ENCODE data around the gene NSG2. TPM values are rescaled to one million over a fixed set of nuclear protein-coding genes. Genes with fewer than 3 reads are reported as not detected.

NSG2 gene
- total RNA-seq, 1 donor from 2014 or later, result 7.1 TPM

- DNase-seq (ENCODE audit: extremely low spot score in 2 of 2), result no peak
- TF ChIP-seq CTCF (IDR thresholded peaks at IDR 0.05) (no peak), POLR2AphosphoS5 (IDR thresholded peaks at IDR 0.05; ENCODE audit: insufficient read depth in 1 of 2, low read depth in 1 of 2) (no peak), POLR2A (IDR thresholded peaks at IDR 0.05) (no peak)
- Histone ChIP-seq H3K9me3 (no peaks in the 10 kb centered on the region), H3K27ac (no peak overlapping the region), H3K4me3 (no peak overlapping the region), H3K4me1 (no peaks in the 10 kb centered on the region), H3K27me3 (no peaks in the 10 kb centered on the region), H3K36me3 (no peaks in the 10 kb centered on the region)
- intact Hi-C loops (cut with DNase I), result no loop called here
These were observed 32.9 kb downstream of the NSG2 start for GRCh38 chr5:174078416-174078815.

GRCh38 chr5:174082286-174082685, 36.8 kb downstream of the NSG2 start:
- TF ChIP-seq POLR2AphosphoS5 (IDR thresholded peaks at IDR 0.05; ENCODE audit: insufficient read depth in 1 of 2, low read depth in 1 of 2), result no peak
- TF ChIP-seq POLR2A (IDR thresholded peaks at IDR 0.05), result no peak
- TF ChIP-seq CTCF (IDR thresholded peaks at IDR 0.05), result no peak
- H3K9me3 ChIP-seq, result no peaks in the 10 kb centered on the region
- no peak for DNase-seq (ENCODE audit: extremely low spot score in 2 of 2)
- H3K36me3 ChIP-seq, result no peaks in the 10 kb centered on the region
- no peaks in the 10 kb centered on the region for H3K27me3 ChIP-seq
- H3K4me1 ChIP-seq, result no peaks in the 10 kb centered on the region
- intact Hi-C loops (cut with DNase I), result no loop called here
- no peak overlapping the region for H3K4me3 ChIP-seq
- H3K27ac ChIP-seq, result no peak overlapping the region

GRCh38 chr5:174083056-174083827, 37.7 kb downstream of the NSG2 start:
- Histone ChIP-seq H3K4me3 (no peak overlapping the region), H3K27ac (no peak overlapping the region), H3K4me1 (no peaks in the 10 kb centered on the region), H3K36me3 (no peaks in the 10 kb centered on the region), H3K9me3 (no peaks in the 10 kb centered on the region), H3K27me3 (no peaks in the 10 kb centered on the region)
- TF ChIP-seq POLR2AphosphoS5 (IDR thresholded peaks at IDR 0.05; ENCODE audit: insufficient read depth in 1 of 2, low read depth in 1 of 2), result no peak
- no peak for TF ChIP-seq POLR2A (IDR thresholded peaks at IDR 0.05)
- TF ChIP-seq CTCF (IDR thresholded peaks at IDR 0.05), result no peak
- no peak for DNase-seq (ENCODE audit: extremely low spot score in 2 of 2)
- intact Hi-C loops (cut with DNase I), result no loop called here

GRCh38 chr5:174084691-174085154, 39.2 kb downstream of the NSG2 start:
- H3K9me3 ChIP-seq, result no peaks in the 10 kb centered on the region
- no peaks in the 10 kb centered on the region for H3K36me3 ChIP-seq
- H3K27me3 ChIP-seq, result no peaks in the 10 kb centered on the region
- H3K4me3 ChIP-seq, result no peak overlapping the region
- no peaks in the 10 kb centered on the region for H3K4me1 ChIP-seq
- no peak overlapping the region for H3K27ac ChIP-seq
- intact Hi-C loops (cut with DNase I), result no loop called here
- TF ChIP-seq POLR2A (IDR thresholded peaks at IDR 0.05) (no peak), CTCF (IDR thresholded peaks at IDR 0.05) (no peak), POLR2AphosphoS5 (IDR thresholded peaks at IDR 0.05; ENCODE audit: insufficient read depth in 1 of 2, low read depth in 1 of 2) (no peak)
- no peak for DNase-seq (ENCODE audit: extremely low spot score in 2 of 2)

- no peak for DNase-seq (ENCODE audit: extremely low spot score in 2 of 2)
- H3K27ac ChIP-seq, result no peak overlapping the region
- no peaks in the 10 kb centered on the region for H3K27me3 ChIP-seq
- H3K36me3 ChIP-seq, result no peaks in the 10 kb centered on the region
- no peaks in the 10 kb centered on the region for H3K4me1 ChIP-seq
- intact Hi-C loops (cut with DNase I), result no loop called here
- TF ChIP-seq CTCF (IDR thresholded peaks at IDR 0.05) (no peak), POLR2A (IDR thresholded peaks at IDR 0.05) (no peak), POLR2AphosphoS5 (IDR thresholded peaks at IDR 0.05; ENCODE audit: insufficient read depth in 1 of 2, low read depth in 1 of 2) (no peak)
- H3K4me3 ChIP-seq, result no peak overlapping the region
- no peaks in the 10 kb centered on the region for H3K9me3 ChIP-seq
These were observed 41.2 kb downstream of the NSG2 start for GRCh38 chr5:174086751-174087150.
